ENCODE results near the gene CD96.

Gene CD96

DNA sequence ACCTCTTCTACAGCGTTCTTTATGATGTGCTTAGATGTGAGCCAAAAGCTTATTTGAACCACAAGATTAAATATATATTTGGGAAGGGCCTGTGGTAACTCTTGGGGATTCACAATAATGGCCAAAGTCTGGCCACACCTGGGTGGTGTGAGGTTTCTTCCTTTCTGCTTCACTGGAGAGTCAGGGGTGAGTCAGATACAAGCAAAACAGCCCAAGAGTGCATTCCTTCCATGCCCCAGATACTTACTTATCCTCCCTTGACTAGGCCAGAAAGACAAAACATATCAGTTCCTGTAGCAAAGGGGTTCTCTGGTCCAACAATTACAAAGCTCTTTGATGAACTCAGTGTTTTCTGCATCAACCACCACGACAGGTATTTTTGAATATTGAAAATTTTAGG lies 52.2 kb downstream of the CD96 start:
- no peak for DNase-seq (ENCODE audit: low spot score)

GRCh38 chr3:111594781-111595180 lies 52.8 kb downstream of the CD96 start:
- DNase-seq (ENCODE audit: low spot score), result no peak

GRCh38 chr3:111595232-111595631 lies 53.2 kb downstream of the CD96 start, which contains the start of gene ZBED2:
Gene ZBED2 (minus strand): TSS chr3:111595346. CDS start chr3:111594201, 1,145 bp downstream.
- DNase-seq (ENCODE audit: low spot score), result no peak

DNA sequence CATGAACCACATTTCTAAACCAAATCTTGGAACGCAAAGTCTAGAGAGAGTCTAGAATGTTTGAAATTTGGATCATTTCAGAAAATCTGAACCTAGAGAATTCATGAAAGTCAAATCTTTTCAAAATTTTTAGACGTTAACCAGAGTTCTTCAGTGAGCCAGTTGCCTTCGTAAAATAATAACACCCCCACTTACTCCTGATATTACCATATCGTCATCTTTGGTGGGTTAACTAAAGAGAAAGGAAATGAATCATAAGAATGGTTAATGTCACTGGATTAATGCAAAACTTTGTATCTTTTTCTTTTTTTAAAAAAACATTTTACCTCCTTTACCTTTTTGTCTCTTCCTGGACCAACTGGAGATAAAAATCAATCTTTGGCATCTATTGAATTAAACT lies 54.3 kb downstream of the CD96 start:
- DNase-seq (ENCODE audit: low spot score), result no peak

DNA sequence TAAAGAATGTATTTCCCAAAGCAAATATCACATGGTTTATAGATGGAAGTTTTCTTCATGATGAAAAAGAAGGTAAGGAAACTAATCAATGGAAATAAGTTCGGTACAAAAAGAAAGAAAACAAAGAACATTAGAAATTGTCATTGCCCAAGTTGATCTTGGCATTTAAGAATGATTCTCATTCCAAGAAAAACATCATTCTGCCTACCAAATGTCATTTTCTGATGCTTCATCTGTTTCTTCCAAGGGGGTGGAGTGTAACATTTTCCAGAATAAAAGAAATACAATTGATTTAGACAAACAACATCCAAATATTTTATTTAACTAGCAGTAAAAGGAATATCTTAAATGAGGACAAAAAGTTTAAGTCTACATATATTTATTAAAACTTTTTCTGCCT lies 56.1 kb downstream of the CD96 start:
- no peak for DNase-seq (ENCODE audit: low spot score)

- no peak for DNase-seq (ENCODE audit: low spot score)
Measured at GRCh38 chr3:111598552-111598951, 56.6 kb downstream of the CD96 start.

GRCh38 chr3:111601810-111602209 lies 59.8 kb downstream of the CD96 start:
- no peak for DNase-seq (ENCODE audit: low spot score)

GRCh38 chr3:111603679-111604078 lies 61.7 kb downstream of the CD96 start:
- no peak for DNase-seq (ENCODE audit: low spot score)

GRCh38 chr3:111604119-111604518 lies 62.1 kb downstream of the CD96 start:
- DNase-seq (ENCODE audit: low spot score), result no peak

- DNase-seq (ENCODE audit: low spot score), result no peak
Measured at GRCh38 chr3:111605018-111605417, 63.0 kb downstream of the CD96 start.

DNA sequence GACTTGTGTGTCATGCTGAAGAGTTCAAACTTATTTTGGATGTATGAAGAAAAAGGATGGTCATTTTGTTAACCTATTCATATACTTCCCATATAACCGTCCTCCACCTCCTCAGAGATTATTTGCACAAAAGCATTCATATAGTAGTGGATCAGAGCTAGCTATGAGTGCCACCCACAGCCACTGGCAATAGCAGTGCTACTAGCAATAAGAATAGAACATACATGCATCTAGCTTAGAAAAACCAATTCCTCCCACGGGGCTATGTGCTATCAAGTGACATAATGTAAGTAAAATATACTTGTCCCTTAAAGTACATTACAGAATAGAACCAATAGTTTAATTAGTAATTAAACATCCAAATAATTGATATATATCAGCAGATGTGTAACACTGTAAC lies 63.5 kb downstream of the CD96 start:
- DNase-seq (ENCODE audit: low spot score), result no peak

GRCh38 chr3:111607240-111607920 lies 65.4 kb downstream of the CD96 start:
- DNase-seq (ENCODE audit: low spot score), result no peak

- DNase-seq (ENCODE audit: low spot score), result no peak
Measured at GRCh38 chr3:111608383-111608782, 66.4 kb downstream of the CD96 start.

DNA sequence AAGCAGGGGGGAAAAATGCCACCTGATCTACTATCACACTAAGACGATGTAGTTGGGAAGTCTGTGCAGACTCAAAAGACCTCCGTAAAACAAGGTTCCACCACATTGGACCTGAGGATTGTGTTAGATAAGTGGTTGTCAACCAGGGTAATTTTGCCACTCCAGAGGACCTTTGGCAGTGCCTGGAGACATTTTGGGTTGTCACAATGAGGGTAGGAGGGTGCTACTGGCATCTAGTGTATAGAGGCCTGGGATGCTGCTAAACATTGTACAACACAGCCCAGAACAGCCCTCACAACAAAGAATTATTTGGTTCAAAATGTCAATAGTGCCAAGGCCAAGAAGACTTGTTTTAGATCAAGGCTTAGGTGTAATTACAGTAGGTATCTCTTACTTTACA lies 67.7 kb downstream of the CD96 start:
- no peak for DNase-seq (ENCODE audit: low spot score)

DNA sequence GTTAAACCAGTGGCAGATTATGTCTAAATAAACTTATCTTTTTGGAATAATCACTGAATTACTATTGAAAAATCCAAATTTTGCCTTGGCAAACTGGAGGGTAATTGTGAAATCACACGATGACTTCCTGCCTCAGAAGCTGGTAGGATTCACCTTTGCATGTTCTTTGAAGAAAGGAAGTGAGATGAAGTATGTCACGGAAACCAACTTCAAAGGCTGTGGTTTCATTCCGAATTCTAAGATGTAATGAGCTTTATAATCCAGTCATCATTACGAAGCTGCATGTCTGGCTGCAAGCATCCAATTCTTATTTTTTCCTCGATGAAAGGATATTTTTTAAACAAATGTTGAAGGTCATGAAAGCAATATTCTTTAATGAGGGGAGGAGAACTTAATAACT lies 68.2 kb downstream of the CD96 start:
- DNase-seq (ENCODE audit: low spot score), result no peak

- DNase-seq (ENCODE audit: low spot score), result no peak
Measured at GRCh38 chr3:111610612-111611054, 68.6 kb downstream of the CD96 start.

- DNase-seq (ENCODE audit: low spot score), result no peak
Measured at GRCh38 chr3:111613294-111613693, 71.3 kb downstream of the CD96 start.

DNA sequence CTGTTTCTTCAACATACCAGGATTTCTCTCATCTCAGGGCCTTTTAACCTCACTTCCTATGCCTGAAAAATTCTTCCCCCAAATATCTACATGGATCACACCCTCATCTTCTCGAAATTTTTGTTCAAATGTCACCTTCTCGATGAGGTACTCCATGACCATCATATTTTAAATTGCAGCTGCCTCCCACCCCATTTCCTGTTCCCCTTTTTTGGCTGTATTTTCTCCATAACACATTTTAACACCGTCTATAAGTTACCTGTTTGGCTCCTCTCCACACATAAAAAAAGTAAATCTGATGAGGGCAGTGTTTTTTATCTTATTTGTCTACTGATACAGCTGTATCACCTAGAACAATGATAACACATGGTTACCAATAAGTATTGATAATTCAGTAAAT lies 73.9 kb downstream of the CD96 start:
- no peak for DNase-seq (ENCODE audit: low spot score)

GRCh38 chr3:111616417-111617105 lies 74.6 kb downstream of the CD96 start:
- DNase-seq (ENCODE audit: low spot score), result no peak

DNA sequence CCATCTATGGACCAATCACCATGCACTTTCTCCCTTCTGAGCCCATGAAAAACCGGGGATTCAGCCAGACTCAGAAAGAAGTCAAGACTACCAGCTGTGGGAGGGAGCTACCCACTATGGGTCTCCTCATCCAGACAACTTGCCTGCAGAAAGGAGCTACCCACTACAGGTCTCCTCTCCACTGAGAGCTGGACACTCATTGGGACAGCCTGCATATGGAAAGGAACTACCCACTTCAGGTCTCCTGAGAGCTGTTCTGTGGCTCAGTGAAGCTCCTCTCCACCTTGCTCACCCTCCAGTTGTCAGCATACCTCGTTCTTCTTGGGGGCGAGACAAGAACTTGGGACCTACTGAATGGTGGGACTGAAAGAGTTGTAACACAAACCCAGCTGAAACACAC lies 75.4 kb downstream of the CD96 start:
- DNase-seq (ENCODE audit: low spot score), result no peak

DNA sequence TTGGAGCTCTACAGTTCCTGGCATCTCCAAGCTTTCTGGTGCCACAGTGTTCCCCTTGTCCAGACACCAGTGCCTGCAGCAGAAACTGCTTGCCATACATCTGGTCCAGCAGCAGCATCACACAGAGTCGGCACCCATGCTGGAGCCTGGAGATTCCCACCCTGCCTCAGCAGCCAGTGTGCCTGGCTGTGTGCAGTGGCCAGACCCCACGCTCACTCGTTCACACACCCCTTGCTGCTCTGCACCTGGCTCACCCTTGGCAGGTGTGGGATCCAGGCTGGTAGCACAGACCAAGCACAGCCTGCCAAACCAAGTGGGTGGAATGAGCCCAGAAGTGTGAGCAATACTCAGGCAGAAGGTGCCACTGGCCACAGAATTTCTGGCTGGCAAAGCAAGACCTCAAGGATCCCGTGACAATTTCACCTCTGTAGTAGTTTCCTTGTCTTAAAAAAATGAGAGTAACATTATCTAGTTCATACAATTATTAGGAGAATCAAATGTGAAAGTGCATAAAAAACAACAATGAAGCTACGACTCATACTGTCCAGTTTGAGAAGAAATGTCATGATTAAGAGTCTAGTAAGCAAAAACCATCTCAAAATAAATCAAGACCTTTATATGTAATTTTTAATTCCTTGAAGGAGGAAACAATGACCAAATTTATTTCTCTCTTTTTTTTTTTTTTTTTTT lies 76.1 kb downstream of the CD96 start:
- DNase-seq (ENCODE audit: low spot score), result no peak

- DNase-seq (ENCODE audit: low spot score), result no peak
Measured at GRCh38 chr3:111618945-111619344, 76.9 kb downstream of the CD96 start.

DNA sequence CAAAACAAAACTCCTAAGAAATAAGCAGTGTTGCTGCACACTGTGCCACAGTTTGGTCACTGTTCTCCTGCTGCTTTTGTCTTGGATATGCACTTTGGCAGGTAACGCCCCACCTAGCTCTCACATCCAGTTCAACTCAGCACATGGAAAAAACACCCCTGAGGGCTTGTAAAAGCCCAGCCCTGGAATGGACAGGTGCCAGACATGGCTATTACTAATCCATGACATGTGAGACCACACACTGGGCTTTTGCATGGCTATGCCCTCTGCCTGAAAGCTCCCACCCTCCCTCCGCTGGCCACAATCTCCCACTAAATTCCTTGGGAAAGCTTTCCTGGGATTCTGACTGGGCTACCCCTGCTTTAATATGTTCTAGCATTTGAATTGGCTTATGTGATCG lies 77.8 kb downstream of the CD96 start:
- DNase-seq (ENCODE audit: low spot score), result no peak

Measured in cerebellar cortex (tissue), 1 donor.